A549 (cell line): ENCODE results near the gene TOM1L2. TPM values are rescaled to one million over a fixed set of nuclear protein-coding genes. Genes with fewer than 3 reads are reported as not detected.
"Not testable (repeated sequence)": the region's sequence is repeated elsewhere in the genome, so short reads cannot be mapped to it uniquely, and the experiment has no call there.

ENCODE experiments used
- ATAC-seq, 2 experiments: fragments of 200-7000 bp in 1 of 2; fragments of >200 bp in 1 of 2; cut with Nextera tagmentation in 1 of 2; cut with Tn5 transposase in 1 of 2; 3 replicates each; pipeline versions ENCODE4 v1.8.0 to v1.9.1; 2018 to 2020; ENCODE audit warnings: mild to moderate bottlenecking in 1 of 2, moderate library complexity in 1 of 2
- CTCF ChIA-PET: fragments of 300-600 bp; sonication (Branson Sonifier 250); formaldehyde crosslinking; extraction: SDS; loops from one replicate; lab custom pipeline; 2021; ENCODE audit warnings: antibody characterized with exemption, inconsistent platforms; lab: Yijun Ruan, JAX
- POLR2A ChIA-PET: fragments of 350-600 bp; formaldehyde crosslinking; extraction: SDS; loops from one replicate; lab custom pipeline; 2021; ENCODE audit warnings: antibody characterized with exemption, inconsistent platforms; lab: Yijun Ruan, JAX
- DNase-seq, 2 experiments: peaks; one replicate each; pipeline versions ENCODE4 v3.0.0 to v3.0.0-alpha.2; 2011 to 2016; ENCODE audit warnings: low read depth in 1 of 2, low spot score in 1 of 2
- FAIRE-seq: peaks from 2 replicates; lab custom pipeline; 2011; peaks lifted over from hg19 to GRCh38; lab: Jason Lieb, UNC
- H3K27ac ChIP-seq, 2 experiments: fragments of >200 bp; sonication (Bioruptor Twin); formaldehyde crosslinking; 3 replicates each; pipeline ENCODE4 v1.5.1; 2016 to 2017
- H3K4me1 ChIP-seq: fragments of >200 bp; sonication (Bioruptor Twin); formaldehyde crosslinking; 3 replicates; pipeline ENCODE4 v1.6.1; 2016
- H3K4me2 ChIP-seq: fragments of >200 bp; sonication (Bioruptor Twin); formaldehyde crosslinking; 3 replicates; pipeline ENCODE4 v1.6.1; 2016
- H3K4me3 ChIP-seq: fragments of >200 bp; sonication (Bioruptor Twin); formaldehyde crosslinking; 3 replicates; pipeline ENCODE4 v1.5.1; 2016
- H3K9me3 ChIP-seq: fragments of >200 bp; sonication (Bioruptor Twin); formaldehyde crosslinking; 3 replicates; pipeline ENCODE4 v1.6.1; 2016
- ATOH8 ChIP-seq: fragments of 250-450 bp; sonication (Bioruptor Pico); IDR thresholded peaks from 2 replicates; pipeline ENCODE4 v1.5.0; 2020; ENCODE audit warnings: low read depth, mild to moderate bottlenecking, moderate library complexity
- CEBPB ChIP-seq, 2 experiments: fragments of >200 bp in 1 of 2; sonication (Bioruptor Twin) in 1 of 2; formaldehyde crosslinking in 1 of 2; IDR thresholded peaks; 2 replicates each; pipeline ENCODE4 v1.6.1; 2012 to 2016
- CTCF ChIP-seq: fragments of >200 bp; sonication (Bioruptor Twin); formaldehyde crosslinking; IDR thresholded peaks from 3 replicates; pipeline ENCODE4 v1.5.1; 2016
- ESRRA ChIP-seq: fragments of 150-350 bp; IDR thresholded peaks from 2 replicates; pipeline ENCODE4 v1.6.1; 2014; ENCODE audit warnings: mild to moderate bottlenecking, low read length, borderline replicate concordance
- FOSL2 ChIP-seq, 2 experiments: fragments of 450-650 bp in 1 of 2; fragments of >200 bp in 1 of 2; sonication (Bioruptor Twin) in 1 of 2; formaldehyde crosslinking; IDR thresholded peaks; 2 replicates each; pipeline versions ENCODE4 v1.5.0 to v1.6.1; 2016 to 2020; ENCODE audit warnings: mild to moderate bottlenecking in 1 of 2, moderate library complexity in 1 of 2
- GATA3 ChIP-seq: IDR thresholded peaks from 2 replicates; pipeline ENCODE4 v1.6.1; 2012; ENCODE audit warnings: borderline replicate concordance
- HES2 ChIP-seq: fragments of >200 bp; sonication (Bioruptor Twin); formaldehyde crosslinking; IDR thresholded peaks from 2 replicates; pipeline ENCODE4 v1.6.1; 2016
- HMGXB4 ChIP-seq: fragments of 250-450 bp; sonication (Bioruptor Pico); IDR thresholded peaks from 2 replicates; pipeline ENCODE4 v1.5.0; 2021; ENCODE audit warnings: mild to moderate bottlenecking, moderate library complexity, borderline replicate concordance
- HOXB5 ChIP-seq: fragments of 250-450 bp; sonication (Bioruptor Pico); IDR thresholded peaks from 2 replicates; pipeline ENCODE4 v1.5.0; 2020; ENCODE audit warnings: mild to moderate bottlenecking, moderate library complexity
- KDM1A ChIP-seq: fragments of 200-600 bp; sonication (generic); IDR thresholded peaks from 2 replicates; pipeline ENCODE4 v1.6.1; 2016; ENCODE audit warnings: low read depth, mild to moderate bottlenecking
- MAZ ChIP-seq: fragments of 150-350 bp; IDR thresholded peaks from 2 replicates; pipeline ENCODE4 v1.6.1; 2014; ENCODE audit warnings: antibody characterized with exemption, low read depth, low read length, borderline replicate concordance
- PHF8 ChIP-seq: fragments of 200-600 bp; sonication (generic); IDR thresholded peaks from 2 replicates; pipeline ENCODE4 v1.6.1; 2016; ENCODE audit warnings: low read depth, mild to moderate bottlenecking, antibody characterized with exemption, moderate library complexity, borderline replicate concordance
- RCOR1 ChIP-seq: fragments of 150-350 bp; IDR thresholded peaks from 2 replicates; pipeline ENCODE4 v1.6.1; 2014; ENCODE audit warnings: antibody characterized with exemption, low read length, low read depth
- RFX5 ChIP-seq: fragments of 450-650 bp; IDR thresholded peaks from 2 replicates; pipeline ENCODE4 v1.7.1; 2014; ENCODE audit warnings: antibody characterized with exemption, mild to moderate bottlenecking, moderate library complexity
- TFCP2L1 ChIP-seq: fragments of 250-450 bp; sonication (Bioruptor Pico); IDR thresholded peaks from 2 replicates; pipeline ENCODE4 v1.5.0; 2021; ENCODE audit warnings: mild to moderate bottlenecking
- WGBS: methylation state at CpG from one replicate; pipeline ENCODE4 v1.1.6; 2017; ENCODE audit errors: missing lambda C conversion rate; 5-methylcytosine and 5-hydroxymethylcytosine counted together
- polyA plus RNA-seq, 4 experiments: library from polyadenylated mRNA; depleted of rRNA in 3 of 4; stranded (reverse); fragments of >200 nt; fragmentation: RNase III in 1 of 4; extraction: RNeasy Plus Mini Kit Qiagen cat#74134 plus additional on column Dnase treatment in 1 of 4; gene quantifications; 2 replicates in 3 of 4; 3 replicates in 1 of 4; pipeline ENCODE4 v1.2.3, GENCODE V29; 2011 to 2017

Gene TOM1L2
- polyA plus RNA-seq, 2 of the 4 experiments (the other 2 are of a cell fraction): 19.2 to 24.7 TPM

- TF ChIP-seq ESRRA (no peak), GATA3 (no peak)
- TF ChIP-seq, all 56 proteins: peak for 0
Observed at GRCh38 chr17:17999364-18000029, 27.3 kb upstream of the TOM1L2 start (continued).

- Histone ChIP-seq H3K4me3 (no peak overlapping the region), H3K27ac (no peak overlapping the region), H3K9me3 (no peaks in the 10 kb centered on the region), H3K4me1 (peaks cover 4% of the 10 kb centered on the region; the same call in 1 of the 3 replicates), H3K4me2 (no peak overlapping the region)
- DNase-seq: no peak
- POLR2A ChIA-PET: no interaction called here
- no peak for ATAC-seq
- FAIRE-seq: no peak
- WGBS: 85% methylated on average over 8 of the region's 8 CpGs
- no peak for TF ChIP-seq MAZ
- no peak for TF ChIP-seq HMGXB4 (CRISPR knock-in tag)
- TF ChIP-seq RFX5: no peak
- no peak for TF ChIP-seq HES2
- no peak for TF ChIP-seq KDM1A
- no peak for TF ChIP-seq FOSL2 (IDR thresholded peaks at IDR 0.05)
- TF ChIP-seq FOSL2 (CRISPR knock-in tag; IDR thresholded peaks at IDR 0.05): no peak
- no peak for TF ChIP-seq HOXB5 (CRISPR knock-in tag)
- no peak for TF ChIP-seq TFCP2L1 (CRISPR knock-in tag)
- TF ChIP-seq RCOR1: no peak
- TF ChIP-seq ATOH8 (CRISPR knock-in tag): no peak
- no peak for TF ChIP-seq CTCF
- TF ChIP-seq PHF8: no peak
- CTCF ChIA-PET: interaction anchor here (1.7 to 3.5 kb wide), 4 partner anchors 18 to 187 kb away, joined by 4 to 20 read pairs (median 7); no protein-coding TSS in a partner anchor
Observed at GRCh38 chr17:17998934-17999333, 26.7 kb upstream of the TOM1L2 start.

- POLR2A ChIA-PET, H3K9me3 ChIP-seq, FAIRE-seq, H3K4me2 ChIP-seq, H3K27ac ChIP-seq, H3K4me3 ChIP-seq, ATAC-seq, DNase-seq: not testable (repeated sequence)
- H3K4me1 ChIP-seq: peaks cover 24% of the 10 kb centered on the region
- WGBS: 84% methylated on average over 8 of the region's 8 CpGs
- CTCF ChIA-PET: interaction anchor here (0.8 to 4.8 kb wide), 10 partner anchors 9 to 97 kb away, joined by 3 to 34 read pairs (median 6); no protein-coding TSS in a partner anchor
- TF ChIP-seq CEBPB (IDR thresholded peaks at IDR 0.05): peak; percentile 58 to 82; a peak in 3 of 4 replicates
Observed at GRCh38 chr17:17995887-17996286, 23.7 kb upstream of the TOM1L2 start.
